IPS-20b (cell line): ENCODE measurements around the gene BEX1.
"Not testable (repeated sequence)": the region's sequence is repeated elsewhere in the genome, so short reads cannot be mapped to it uniquely, and the experiment has no call there.

Experiments
- H3K27ac ChIP-seq: one replicate; pipeline ENCODE4 v1.5.1; 2013; ENCODE audit warnings: low read length
- H3K27me3 ChIP-seq: 2 replicates; pipeline ENCODE4 v1.6.1; 2013; ENCODE audit warnings: mild to moderate bottlenecking, low read length, inconsistent platforms; ENCODE audit not compliant: insufficient read depth
- H3K36me3 ChIP-seq: 2 replicates; pipeline ENCODE4 v1.6.1; 2013; ENCODE audit warnings: low read depth, mild to moderate bottlenecking, inconsistent platforms, low read length, moderate library complexity; ENCODE audit not compliant: insufficient read depth
- H3K4me1 ChIP-seq: 2 replicates; pipeline ENCODE4 v1.6.1; 2013; ENCODE audit warnings: mild to moderate bottlenecking, control low read depth, inconsistent platforms, low read length, moderate library complexity; ENCODE audit not compliant: insufficient read depth
- H3K4me3 ChIP-seq: 2 replicates; pipeline ENCODE4 v1.5.1; 2013; ENCODE audit warnings: mild to moderate bottlenecking, low read length, inconsistent platforms
- H3K9ac ChIP-seq: 2 replicates; pipeline ENCODE4 v1.6.1; 2013; ENCODE audit warnings: low read depth, mild to moderate bottlenecking, inconsistent platforms, low read length, moderate library complexity
- H3K9me3 ChIP-seq: 2 replicates; pipeline ENCODE4 v1.6.1; 2013; ENCODE audit warnings: mild to moderate bottlenecking, low read depth, low read length, inconsistent platforms; ENCODE audit not compliant: insufficient read depth

BEX1 gene

GRCh38 chrX:103063918-103064434, at the start of gene BEX1:
Gene BEX1 (minus strand): TSS chrX:103064171. CDS start chrX:103063274, 897 bp downstream.
- no peaks in the 10 kb centered on the region for H3K9me3 ChIP-seq
- H3K27me3 ChIP-seq, result no peaks in the 10 kb centered on the region
- peaks cover 11% of the 10 kb centered on the region for H3K36me3 ChIP-seq
- no peak within 1 kb of the TSS for H3K27ac ChIP-seq
- peak within 1 kb of the TSS; percentile 72 for H3K4me3 ChIP-seq
- peak within 1 kb of the TSS; percentile 82; the same call in 1 of the 2 replicates for H3K9ac ChIP-seq
- no peaks in the 10 kb centered on the region for H3K4me1 ChIP-seq

- H3K27ac ChIP-seq, H3K9ac ChIP-seq, H3K9me3 ChIP-seq, H3K36me3 ChIP-seq, H3K4me1 ChIP-seq, H3K27me3 ChIP-seq, H3K4me3 ChIP-seq: not testable (repeated sequence)
These were observed 45.5 kb upstream of the BEX1 start for GRCh38 chrX:103109497-103109896.

GRCh38 chrX:103107836-103108235, 43.9 kb upstream of the BEX1 start:
- Histone ChIP-seq H3K4me3 (no peak overlapping the region), H3K4me1 (no peaks in the 10 kb centered on the region), H3K9ac (no peak overlapping the region), H3K9me3 (no peaks in the 10 kb centered on the region), H3K27me3 (no peaks in the 10 kb centered on the region), H3K36me3 (no peaks in the 10 kb centered on the region), H3K27ac (no peak overlapping the region)

GRCh38 chrX:103107227-103107737, 43.3 kb upstream of the BEX1 start:
- H3K27me3 ChIP-seq, H3K9me3 ChIP-seq, H3K9ac ChIP-seq, H3K36me3 ChIP-seq, H3K4me1 ChIP-seq, H3K27ac ChIP-seq, H3K4me3 ChIP-seq: not testable (repeated sequence)

- H3K9me3 ChIP-seq, H3K9ac ChIP-seq, H3K27me3 ChIP-seq, H3K27ac ChIP-seq, H3K4me3 ChIP-seq, H3K36me3 ChIP-seq, H3K4me1 ChIP-seq: not testable (repeated sequence)
These were observed 40.4 kb upstream of the BEX1 start for GRCh38 chrX:103104370-103104769.

GRCh38 chrX:103103866-103104265, 39.9 kb upstream of the BEX1 start:
- not testable (repeated sequence) for H3K9me3 ChIP-seq, H3K4me3 ChIP-seq, H3K36me3 ChIP-seq, H3K27me3 ChIP-seq, H3K9ac ChIP-seq, H3K4me1 ChIP-seq, H3K27ac ChIP-seq

GRCh38 chrX:103101299-103102042, 37.5 kb upstream of the BEX1 start:
- Histone ChIP-seq H3K27me3 (no peaks in the 10 kb centered on the region), H3K4me3 (no peak overlapping the region), H3K36me3 (no peaks in the 10 kb centered on the region), H3K27ac (no peak overlapping the region), H3K9ac (no peak overlapping the region), H3K4me1 (no peaks in the 10 kb centered on the region), H3K9me3 (no peaks in the 10 kb centered on the region)

GRCh38 chrX:103100484-103100883, 36.5 kb upstream of the BEX1 start:
- Histone ChIP-seq H3K27me3 (no peaks in the 10 kb centered on the region), H3K27ac (no peak overlapping the region), H3K36me3 (no peaks in the 10 kb centered on the region), H3K9me3 (no peaks in the 10 kb centered on the region), H3K9ac (no peak overlapping the region), H3K4me3 (no peak overlapping the region), H3K4me1 (no peaks in the 10 kb centered on the region)

- Histone ChIP-seq H3K9ac (no peak overlapping the region), H3K4me1 (no peaks in the 10 kb centered on the region), H3K9me3 (no peaks in the 10 kb centered on the region), H3K4me3 (no peak overlapping the region), H3K27ac (no peak overlapping the region), H3K36me3 (no peaks in the 10 kb centered on the region), H3K27me3 (no peaks in the 10 kb centered on the region)
These were observed 35.7 kb upstream of the BEX1 start for GRCh38 chrX:103099691-103100090.

- Histone ChIP-seq H3K4me1 (no peaks in the 10 kb centered on the region), H3K9ac (no peak overlapping the region), H3K27me3 (no peaks in the 10 kb centered on the region), H3K36me3 (no peaks in the 10 kb centered on the region), H3K9me3 (no peaks in the 10 kb centered on the region), H3K27ac (no peak overlapping the region), H3K4me3 (no peak overlapping the region)
These were observed 34.5 kb upstream of the BEX1 start for GRCh38 chrX:103098488-103098887.

- Histone ChIP-seq H3K27me3 (no peaks in the 10 kb centered on the region), H3K27ac (no peak within 1 kb of the TSS), H3K9ac (no peak within 1 kb of the TSS), H3K36me3 (no peaks in the 10 kb centered on the region), H3K4me3 (no peak within 1 kb of the TSS), H3K4me1 (no peaks in the 10 kb centered on the region), H3K9me3 (no peaks in the 10 kb centered on the region)
These were observed 29.0 kb upstream of the BEX1 start, which contains the start of gene NXF3 for GRCh38 chrX:103092942-103093341. Gene NXF3 (minus strand): TSS chrX:103093143. CDS start chrX:103093023, 120 bp downstream.

- H3K4me1 ChIP-seq, result no peaks in the 10 kb centered on the region
- no peak overlapping the region for H3K9ac ChIP-seq
- H3K27me3 ChIP-seq, result no peaks in the 10 kb centered on the region
- H3K36me3 ChIP-seq, result no peaks in the 10 kb centered on the region
- no peaks in the 10 kb centered on the region for H3K9me3 ChIP-seq
- H3K27ac ChIP-seq, result no peak overlapping the region
- no peak overlapping the region for H3K4me3 ChIP-seq
These were observed 17.1 kb upstream of the BEX1 start for GRCh38 chrX:103081051-103081450.
